Astrocyte (in vitro differentiated cells and primary cell): ENCODE data around the gene RFC2.

Experiments used
- CTCF ChIP-seq: IDR thresholded peaks from 2 replicates; pipeline ENCODE4 v1.5.1; 2011; ENCODE audit warnings: low read depth, mild to moderate bottlenecking, inconsistent platforms, low read length, moderate library complexity; ENCODE audit not compliant: insufficient read depth
- EZH2 ChIP-seq: IDR thresholded peaks from 2 replicates; pipeline ENCODE4 v1.6.1; 2012; ENCODE audit warnings: mild to moderate bottlenecking, low read length, inconsistent platforms; ENCODE audit not compliant: insufficient read depth

DNA sequence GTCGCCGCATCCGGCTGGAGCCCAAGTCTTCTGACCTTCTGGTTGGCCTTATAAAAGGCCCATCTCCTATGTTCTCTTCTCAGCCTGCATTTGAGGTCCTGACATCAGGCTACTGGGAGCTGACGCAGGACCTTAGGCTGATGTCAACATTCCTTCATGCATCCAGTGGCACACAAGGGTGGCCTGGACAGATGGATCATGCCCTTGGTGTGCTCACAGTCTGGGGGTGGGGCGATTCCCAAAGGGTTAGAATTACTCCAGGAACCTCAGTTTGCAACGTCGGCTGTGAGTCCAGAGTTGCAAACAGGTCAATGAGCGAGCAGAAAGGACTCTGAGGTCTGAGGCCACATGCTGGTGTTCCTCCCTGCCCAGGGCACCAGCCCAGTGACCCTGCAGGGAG is 26.8 kb upstream of the RFC2 start:
- TF ChIP-seq CTCF = no peak
- TF ChIP-seq EZH2 = no peak
